ENCODE measurements around the gene NOXA1. TPM values are rescaled to one million over a fixed set of nuclear protein-coding genes. Genes with fewer than 3 reads are reported as not detected.

The NOXA1 gene
- total RNA-seq, 1 experiment from 2014 or later: 0.55 TPM

DNA sequence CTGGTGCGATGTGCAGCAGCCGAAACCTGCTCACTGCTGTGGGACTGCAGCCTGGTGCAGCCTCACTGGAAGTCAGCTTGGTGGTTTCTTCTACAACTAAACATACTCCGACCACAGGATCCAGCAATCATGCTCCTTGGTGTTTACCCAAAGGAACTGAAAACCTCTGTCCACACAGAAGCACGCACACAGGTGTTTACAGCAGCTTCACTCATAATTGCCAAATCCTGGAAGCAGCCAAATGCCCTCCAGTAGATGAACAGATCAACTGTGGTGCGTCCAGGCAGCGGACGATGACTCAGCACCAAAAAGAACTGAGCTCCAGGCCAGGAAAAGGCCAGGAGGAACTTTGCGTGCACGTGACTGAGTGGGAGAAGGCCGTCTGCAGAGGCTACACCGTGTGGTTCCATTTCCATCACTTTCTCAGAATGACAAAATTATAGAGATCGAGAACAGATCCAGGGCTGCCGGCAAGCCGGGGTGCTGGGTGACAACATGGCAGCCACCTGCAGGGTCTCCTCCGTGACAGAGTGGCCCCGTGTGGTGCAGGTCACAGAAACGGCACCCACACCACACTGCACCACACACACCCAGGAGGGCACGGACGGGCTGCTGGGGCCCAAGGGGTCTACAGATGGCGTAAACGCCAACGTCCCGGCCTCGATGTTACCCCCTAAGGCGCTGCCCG lies 59.0 kb downstream of the NOXA1 start:
- in situ Hi-C loops (cut with HindIII; ENCODE audit: low pct_unique_long_range_greater_than_20kb, low sequenced_read_pairs): no loop called here
- peak; percentile 72 for DNase-seq (ENCODE audit: low read depth, low spot score)

Other genes with a start within 250 kb of the NOXA1 start
- 9.0 and 12.0 TPM in 2 replicates for gene ANAPC2, start 234.8 kb upstream of the NOXA1 start, total RNA-seq (2014; rRNA removed; shearing (Covaris generic))
- gene SSNA1, start 234.7 kb upstream of the NOXA1 start, total RNA-seq (2014; rRNA removed; shearing (Covaris generic)): 59.2 and 60.9 TPM in 2 replicates
- 8.6 and 9.3 TPM in 2 replicates for gene TPRN, start 222.7 kb upstream of the NOXA1 start, total RNA-seq (2014; rRNA removed; shearing (Covaris generic))
- gene TMEM203, start 217.7 kb upstream of the NOXA1 start, total RNA-seq (2014; rRNA removed; shearing (Covaris generic)): 38.3 and 44.1 TPM in 2 replicates
- 5.1 and 6.4 TPM in 2 replicates for gene NDOR1, start 217.7 kb upstream of the NOXA1 start, total RNA-seq (2014; rRNA removed; shearing (Covaris generic))
- gene RNF208, start 201.2 kb upstream of the NOXA1 start, total RNA-seq (2014; rRNA removed; shearing (Covaris generic)): not detected in 2 replicates
- 0.21 and 0.59 TPM in 2 replicates for gene CYSRT1, start 198.2 kb upstream of the NOXA1 start, total RNA-seq (2014; rRNA removed; shearing (Covaris generic))
- not detected in 2 replicates for gene RNF224, start 195.9 kb upstream of the NOXA1 start, total RNA-seq (2014; rRNA removed; shearing (Covaris generic))
- not detected in 2 replicates for gene SLC34A3, start 192.5 kb upstream of the NOXA1 start, total RNA-seq (2014; rRNA removed; shearing (Covaris generic))
- 66.1 and 81.2 TPM in 2 replicates for gene TUBB4B, start 182.1 kb upstream of the NOXA1 start, total RNA-seq (2014; rRNA removed; shearing (Covaris generic))
- not detected in 2 replicates for gene STPG3, start 172.1 kb upstream of the NOXA1 start, total RNA-seq (2014; rRNA removed; shearing (Covaris generic))
- 47.3 and 47.4 TPM in 2 replicates for gene NELFB, start 168.1 kb upstream of the NOXA1 start, total RNA-seq (2014; rRNA removed; shearing (Covaris generic))
- gene TOR4A, start 145.7 kb upstream of the NOXA1 start, total RNA-seq (2014; rRNA removed; shearing (Covaris generic)): 0.03 and 0.13 TPM in 2 replicates
- gene NRARP, start 121.1 kb upstream of the NOXA1 start, total RNA-seq (2014; rRNA removed; shearing (Covaris generic)): 0.50 and 0.67 TPM in 2 replicates
- 1.4 and 1.7 TPM in 2 replicates for gene EXD3, start 231 bp upstream of the NOXA1 start, total RNA-seq (2014; rRNA removed; shearing (Covaris generic))
- gene ENTPD8, start 18.0 kb downstream of the NOXA1 start, total RNA-seq (2014; rRNA removed; shearing (Covaris generic)): not detected in 2 replicates
- gene NSMF, start 35.9 kb downstream of the NOXA1 start, total RNA-seq (2014; rRNA removed; shearing (Covaris generic)): 22.4 and 25.5 TPM in 2 replicates
- gene PNPLA7, start 127.0 kb downstream of the NOXA1 start, total RNA-seq (2014; rRNA removed; shearing (Covaris generic)): 0.29 and 0.37 TPM in 2 replicates
- gene MRPL41, start 128.5 kb downstream of the NOXA1 start, total RNA-seq (2014; rRNA removed; shearing (Covaris generic)): 83.9 and 95.9 TPM in 2 replicates
- gene DPH7, start 155.5 kb downstream of the NOXA1 start, total RNA-seq (2014; rRNA removed; shearing (Covaris generic)): 23.8 and 25.2 TPM in 2 replicates
- 28.3 and 31.6 TPM in 2 replicates for gene ZMYND19, start 167.1 kb downstream of the NOXA1 start, total RNA-seq (2014; rRNA removed; shearing (Covaris generic))
- 24.4 and 28.2 TPM in 2 replicates for gene ARRDC1, start 182.3 kb downstream of the NOXA1 start, total RNA-seq (2014; rRNA removed; shearing (Covaris generic))
- gene EHMT1, start 195.6 kb downstream of the NOXA1 start, total RNA-seq (2014; rRNA removed; shearing (Covaris generic)): 18.5 and 24.3 TPM in 2 replicates